Uterus (tissue), 4 donors: ENCODE data around the gene SEPTIN1. TPM values are rescaled to one million over a fixed set of nuclear protein-coding genes. Genes with fewer than 3 reads are reported as not detected.

Experiments
- DNase-seq, 2 donors: peaks; one replicate each; pipeline ENCODE4 v3.0.0-alpha.2; 2019 to 2020
- H3K27ac ChIP-seq, 2 donors: fragments of 200-600 bp; sonication (generic); 1 replicate in 1 of 2; 2 replicates in 1 of 2; pipeline ENCODE4 v1.5.1; 2016 to 2018
- H3K27me3 ChIP-seq, 2 donors: fragments of 200-600 bp; sonication (generic); one replicate each; pipeline ENCODE4 v1.5.1; 2018 to 2019; ENCODE audit warnings: control low read depth in 1 of 2
- H3K36me3 ChIP-seq, 2 donors: fragments of 200-600 bp; sonication (generic); one replicate each; pipeline ENCODE4 v1.5.1; 2019; ENCODE audit warnings: control low read depth in 1 of 2
- H3K4me1 ChIP-seq, 2 donors: fragments of 200-600 bp; sonication (generic); one replicate each; pipeline ENCODE4 v1.5.1; 2018 to 2019; ENCODE audit warnings: control low read depth in 1 of 2
- H3K4me3 ChIP-seq, 2 donors: fragments of 200-600 bp; sonication (generic); 1 replicate in 1 of 2; 2 replicates in 1 of 2; pipeline ENCODE4 v1.5.1; 2018 to 2019; ENCODE audit warnings: mild to moderate bottlenecking in 1 of 2
- H3K9me3 ChIP-seq, 2 donors: fragments of 200-600 bp; sonication (generic); one replicate each; pipeline ENCODE4 v1.5.1; 2019; ENCODE audit warnings: control low read depth in 1 of 2
- POLR2A ChIP-seq, 2 donors: fragments of 450-650 bp; IDR thresholded peaks; one replicate each; pipeline ENCODE4 v1.6.1; 2016; ENCODE audit warnings: antibody characterized with exemption in 2 of 2, mild to moderate bottlenecking in 1 of 2, moderate library complexity in 1 of 2
- intact Hi-C: fragments of 100-400 bp; cut with DNase I; formaldehyde crosslinking; loops from one replicate; pipeline ENCODE4 v1.15.1; 2023; ENCODE audit warnings: low total_unique reads
- total RNA-seq, 4 donors: library from RNA; depleted of rRNA in 3 of 4; stranded (reverse); fragments of >200 nt in 3 of 4; gene quantifications; one replicate each; pipeline versions ENCODE4 v1.1.0 to v1.2.4, GENCODE V29; 2014 to 2023
- TF ChIP-seq, protein P1 (sequence below), 4 experiments: fragments of 200-600 bp in 2 of 4; fragments of 450-650 bp in 2 of 4; sonication (generic) in 2 of 4; IDR thresholded peaks; one replicate each; pipeline ENCODE4 v1.5.1; 2016 to 2019; ENCODE audit warnings: antibody characterized with exemption in 4 of 4, mild to moderate bottlenecking in 2 of 4, moderate library complexity in 1 of 4
- donor health status: DM: yes; HTN: yes; CAD: no.

The SEPTIN1 gene
- total RNA-seq, 4 donors from 2014 or later = 1.0 to 5.3 TPM; not detected in 2

DNA sequence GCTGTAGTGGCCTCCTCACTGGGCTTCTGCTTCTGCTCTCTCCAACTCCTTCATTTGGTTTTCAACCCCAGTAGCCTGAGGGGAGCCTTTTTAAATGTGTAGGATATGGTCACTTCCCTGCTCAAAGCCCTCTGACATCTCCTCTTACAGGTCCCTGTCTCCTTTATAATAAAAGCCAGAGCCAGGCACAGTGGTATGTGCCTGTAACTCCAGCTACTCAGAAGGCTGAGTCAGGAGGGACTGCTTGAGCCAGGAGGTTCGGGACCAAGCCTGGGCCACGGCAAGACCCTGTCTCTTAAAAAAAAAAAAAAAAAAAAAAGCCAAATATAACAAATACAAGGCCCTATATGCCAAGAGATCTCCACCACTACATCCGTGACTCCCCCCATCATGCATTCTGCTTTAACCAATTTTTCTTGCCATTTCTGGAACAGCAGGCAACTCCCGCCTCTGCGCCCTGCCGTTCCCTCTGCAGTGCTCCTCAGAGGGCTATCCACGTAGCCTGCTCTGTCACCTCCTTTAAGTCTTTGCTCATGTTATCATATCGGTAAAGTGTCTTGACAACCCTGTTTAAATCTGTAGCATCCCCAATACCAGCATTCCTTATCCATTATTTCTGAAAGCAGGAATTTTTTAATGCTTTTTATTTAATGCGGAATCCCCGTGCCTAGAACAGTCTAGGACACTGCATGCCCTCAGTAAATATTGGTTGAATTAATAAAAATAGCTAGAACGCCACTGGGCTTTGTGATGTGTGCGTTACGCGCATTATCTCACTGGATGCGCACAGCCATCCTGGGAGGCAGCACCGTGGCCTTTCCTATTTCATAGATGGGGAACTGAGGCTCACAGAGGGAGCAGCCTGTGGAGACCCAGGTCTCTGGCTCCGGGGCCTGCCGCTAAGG, 34.5 kb upstream of the SEPTIN1 start:
- peak overlapping the region; percentile 54 to 68 for H3K27ac ChIP-seq
- no peaks in the 10 kb centered on the region for H3K27me3 ChIP-seq
- peak overlapping the region; percentile 34 to 50 for H3K4me3 ChIP-seq
- H3K36me3 ChIP-seq = no peaks in the 10 kb centered on the region
- TF ChIP-seq POLR2A (IDR thresholded peaks at IDR 0.05) = no peak
- TF ChIP-seq, protein P1, sequence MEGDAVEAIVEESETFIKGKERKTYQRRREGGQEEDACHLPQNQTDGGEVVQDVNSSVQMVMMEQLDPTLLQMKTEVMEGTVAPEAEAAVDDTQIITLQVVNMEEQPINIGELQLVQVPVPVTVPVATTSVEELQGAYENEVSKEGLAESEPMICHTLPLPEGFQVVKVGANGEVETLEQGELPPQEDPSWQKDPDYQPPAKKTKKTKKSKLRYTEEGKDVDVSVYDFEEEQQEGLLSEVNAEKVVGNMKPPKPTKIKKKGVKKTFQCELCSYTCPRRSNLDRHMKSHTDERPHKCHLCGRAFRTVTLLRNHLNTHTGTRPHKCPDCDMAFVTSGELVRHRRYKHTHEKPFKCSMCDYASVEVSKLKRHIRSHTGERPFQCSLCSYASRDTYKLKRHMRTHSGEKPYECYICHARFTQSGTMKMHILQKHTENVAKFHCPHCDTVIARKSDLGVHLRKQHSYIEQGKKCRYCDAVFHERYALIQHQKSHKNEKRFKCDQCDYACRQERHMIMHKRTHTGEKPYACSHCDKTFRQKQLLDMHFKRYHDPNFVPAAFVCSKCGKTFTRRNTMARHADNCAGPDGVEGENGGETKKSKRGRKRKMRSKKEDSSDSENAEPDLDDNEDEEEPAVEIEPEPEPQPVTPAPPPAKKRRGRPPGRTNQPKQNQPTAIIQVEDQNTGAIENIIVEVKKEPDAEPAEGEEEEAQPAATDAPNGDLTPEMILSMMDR (IDR thresholded peaks at IDR 0.05) = no peak
- DNase-seq = no peak
- intact Hi-C loops = no loop called here
- no peaks in the 10 kb centered on the region for H3K9me3 ChIP-seq
- H3K4me1 ChIP-seq = no peaks in the 10 kb centered on the region

DNA sequence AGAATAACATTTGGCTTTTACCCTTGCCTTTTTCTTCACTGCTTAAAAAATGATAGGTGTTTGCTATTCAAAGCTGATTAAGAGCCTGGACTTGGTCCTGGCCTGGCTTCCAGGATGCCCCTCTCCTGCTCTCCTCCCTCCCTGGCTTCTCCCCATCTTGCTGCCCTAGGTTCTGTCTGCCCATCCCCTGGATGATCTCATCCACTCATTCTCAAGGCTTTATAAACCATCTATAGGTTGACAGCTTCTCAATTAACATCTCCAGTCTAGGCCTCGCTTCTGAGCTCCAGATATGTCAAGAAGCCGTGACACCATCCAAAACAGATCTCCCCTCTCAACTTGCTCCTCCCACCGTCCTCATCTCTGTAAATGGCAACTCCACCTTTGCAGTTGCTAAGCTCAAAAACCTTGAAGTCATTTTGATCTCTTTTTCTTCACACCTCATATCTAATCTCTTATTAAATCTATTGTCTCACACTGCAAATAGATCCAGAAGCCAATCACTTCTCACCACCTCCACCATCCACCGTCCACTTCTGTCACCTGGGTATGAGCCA, 33.8 kb upstream of the SEPTIN1 start:
- Histone ChIP-seq H3K27me3 (no peaks in the 10 kb centered on the region), H3K4me1 (no peaks in the 10 kb centered on the region), H3K9me3 (no peaks in the 10 kb centered on the region), H3K27ac (no peak overlapping the region), H3K4me3 (no peak overlapping the region), H3K36me3 (no peaks in the 10 kb centered on the region)
- intact Hi-C loops = no loop called here
- TF ChIP-seq POLR2A (IDR thresholded peaks at IDR 0.05) = no peak
- TF ChIP-seq, protein P1 (IDR thresholded peaks at IDR 0.05) = no peak
- no peak for DNase-seq

DNA sequence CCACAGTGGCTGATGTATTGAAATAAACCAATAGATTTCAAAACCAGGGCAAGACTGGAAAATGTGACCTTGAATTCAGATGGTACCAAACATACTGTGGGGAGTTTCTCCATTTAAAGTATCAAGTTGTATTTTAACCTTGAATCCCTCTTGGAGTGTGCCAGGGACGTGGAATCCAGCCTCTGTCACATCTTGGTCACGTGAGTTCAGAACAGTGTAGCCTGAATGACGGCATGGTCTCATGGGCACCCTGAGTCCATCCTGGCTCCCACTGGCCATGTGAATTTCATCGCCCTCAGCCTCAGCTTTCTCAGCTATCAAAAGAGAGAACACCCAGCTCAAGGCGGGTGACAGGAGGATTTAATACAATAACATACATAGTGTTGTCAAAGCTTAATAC, 31.8 kb upstream of the SEPTIN1 start:
- H3K27me3 ChIP-seq = no peaks in the 10 kb centered on the region
- H3K36me3 ChIP-seq = no peaks in the 10 kb centered on the region
- peaks cover 1% of the 10 kb centered on the region in 2 donors for H3K4me1 ChIP-seq
- no peak overlapping the region for H3K4me3 ChIP-seq
- no peak overlapping the region for H3K27ac ChIP-seq
- intact Hi-C loops = no loop called here
- TF ChIP-seq, protein P1 (IDR thresholded peaks at IDR 0.05) = no peak
- no peak for TF ChIP-seq POLR2A (IDR thresholded peaks at IDR 0.05)
- no peak for DNase-seq
- H3K9me3 ChIP-seq = no peaks in the 10 kb centered on the region

DNA sequence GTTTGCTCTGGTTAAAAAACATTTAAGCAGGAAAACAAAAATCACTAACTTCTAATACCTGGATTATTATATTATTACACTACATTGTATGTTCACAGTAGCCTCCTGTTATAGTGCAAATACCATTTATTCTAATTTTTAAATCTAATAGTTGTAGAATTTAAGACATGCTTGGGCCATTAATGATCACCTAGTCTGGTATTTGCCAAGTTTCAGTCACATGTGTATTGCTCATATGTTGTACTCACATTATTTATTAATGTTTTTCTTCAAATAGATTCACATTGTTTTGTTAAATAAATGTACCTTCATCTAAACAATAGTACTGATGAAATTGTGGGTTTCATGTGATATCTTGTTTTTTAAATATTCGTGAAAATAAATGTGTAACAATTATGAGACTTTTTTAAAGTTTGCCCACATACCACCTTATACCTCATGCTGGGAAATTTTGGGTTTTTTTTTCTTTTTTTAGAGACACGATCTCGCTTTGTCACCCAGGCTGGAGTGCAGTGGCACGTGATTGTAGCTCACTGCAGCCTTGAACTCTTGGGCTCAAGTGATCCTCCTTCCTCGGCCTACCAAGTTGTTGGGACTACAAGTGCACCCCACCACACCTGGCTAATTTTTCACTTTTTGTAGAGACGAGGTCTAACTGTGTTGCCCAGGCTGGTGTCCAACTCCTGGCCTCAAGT, 30.9 kb upstream of the SEPTIN1 start:
- Histone ChIP-seq H3K36me3 (no peaks in the 10 kb centered on the region), H3K9me3 (no peaks in the 10 kb centered on the region), H3K27ac (no peak overlapping the region), H3K4me3 (no peak overlapping the region), H3K4me1 (peaks cover 9 to 10% of the 10 kb centered on the region in 2 donors), H3K27me3 (no peaks in the 10 kb centered on the region)
- DNase-seq = no peak
- no peak for TF ChIP-seq POLR2A (IDR thresholded peaks at IDR 0.05)
- TF ChIP-seq, protein P1 (IDR thresholded peaks at IDR 0.05) = no peak
- intact Hi-C loops = no loop called here
